HUES48 (cell line): ENCODE results near the gene KBTBD2.
"Not testable (repeated sequence)": the region's sequence is repeated elsewhere in the genome, so short reads cannot be mapped to it uniquely, and the experiment has no call there.

Source experiments
- H3K27ac ChIP-seq: one replicate; pipeline ENCODE4 v1.7.0; 2013; ENCODE audit warnings: low read depth, low read length, inconsistent platforms
- H3K27me3 ChIP-seq: 2 replicates; pipeline ENCODE4 v1.6.1; 2013; ENCODE audit warnings: mild to moderate bottlenecking, low read length; ENCODE audit not compliant: control insufficient read depth, insufficient read depth
- H3K36me3 ChIP-seq: 2 replicates; pipeline ENCODE4 v1.6.1; 2013; ENCODE audit warnings: low read length; ENCODE audit not compliant: control insufficient read depth, insufficient read depth
- H3K4me1 ChIP-seq: 2 replicates; pipeline ENCODE4 v1.6.1; 2013; ENCODE audit warnings: mild to moderate bottlenecking, low read length; ENCODE audit not compliant: control insufficient read depth, insufficient read depth
- H3K4me3 ChIP-seq: 2 replicates; pipeline ENCODE4 v1.5.1; 2013; ENCODE audit warnings: mild to moderate bottlenecking, low read depth, low read length
- H3K9ac ChIP-seq: 2 replicates; pipeline ENCODE4 v1.6.1; 2013; ENCODE audit warnings: mild to moderate bottlenecking, low read depth, low read length, moderate library complexity
- H3K9me3 ChIP-seq: 2 replicates; pipeline ENCODE4 v1.6.1; 2013; ENCODE audit warnings: low read length; ENCODE audit not compliant: control insufficient read depth, insufficient read depth

Gene KBTBD2

DNA sequence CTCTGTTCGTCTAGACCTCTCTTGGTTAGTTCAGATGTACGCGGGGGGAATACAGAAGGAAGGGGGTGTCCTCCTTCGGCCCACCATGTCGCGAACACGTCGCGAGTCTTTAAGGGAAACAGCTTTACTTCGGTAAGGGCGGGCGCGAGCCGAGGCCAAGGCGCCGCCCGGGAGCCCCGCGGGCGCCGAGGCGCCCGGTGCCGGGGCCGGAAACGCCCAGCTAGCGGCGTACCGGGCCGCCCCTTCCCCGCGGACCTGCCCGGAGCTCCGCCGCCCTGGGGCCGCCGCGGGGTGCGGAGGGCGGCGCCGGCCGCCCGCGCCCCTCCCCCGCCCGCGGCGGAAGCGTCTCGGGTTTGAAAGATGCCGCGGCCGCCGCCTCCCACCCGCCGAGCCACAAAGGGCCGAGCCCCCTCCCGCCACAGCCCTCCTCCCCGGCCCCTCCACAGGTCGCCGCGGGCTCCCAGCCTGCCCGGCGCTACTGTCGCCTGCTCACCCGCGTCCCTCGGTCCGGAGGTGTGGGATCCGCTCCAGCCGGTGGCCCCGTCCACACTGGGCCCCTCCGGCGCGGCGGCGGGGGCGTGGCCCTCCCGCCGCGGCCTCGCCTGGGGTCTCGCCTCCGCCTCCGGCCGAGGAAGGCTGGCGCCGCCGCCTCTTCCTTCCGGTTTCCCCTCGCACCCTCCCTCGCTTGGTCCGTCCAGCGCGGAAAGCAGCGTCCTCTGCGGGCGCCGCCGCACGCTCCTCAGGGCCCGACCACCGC is at the start of gene KBTBD2:
KBTBD2 (minus strand) TSS at position 718 of the 757 bp plus-strand sequence. CDS start 12,156 bp downstream, outside the sequence.
- Histone ChIP-seq H3K27ac (peak within 1 kb of the TSS; percentile 99), H3K9ac (peak within 1 kb of the TSS; percentile 86), H3K9me3 (no peaks in the 10 kb centered on the region), H3K36me3 (no peaks in the 10 kb centered on the region), H3K4me1 (peaks cover 19% of the 10 kb centered on the region), H3K27me3 (peaks cover 3% of the 10 kb centered on the region; the same call in 1 of the 2 replicates), H3K4me3 (peak within 1 kb of the TSS; percentile 90)

GRCh38 chr7:32941181-32941580 is 49.6 kb upstream of the KBTBD2 start:
- Histone ChIP-seq H3K27me3 (peaks cover 98% of the 10 kb centered on the region), H3K9ac (no peak overlapping the region), H3K27ac (peak overlapping the region; percentile 70), H3K36me3 (no peaks in the 10 kb centered on the region), H3K9me3 (peaks cover 4% of the 10 kb centered on the region; the same call in 1 of the 2 replicates), H3K4me1 (peaks cover 14% of the 10 kb centered on the region), H3K4me3 (peak overlapping the region; percentile 55)

- Histone ChIP-seq H3K9me3 (no peaks in the 10 kb centered on the region), H3K27me3 (peaks cover 84% of the 10 kb centered on the region), H3K4me1 (peaks cover 11% of the 10 kb centered on the region), H3K9ac (no peak overlapping the region), H3K36me3 (no peaks in the 10 kb centered on the region), H3K4me3 (no peak overlapping the region), H3K27ac (no peak overlapping the region)
These were observed 46.0 kb upstream of the KBTBD2 start for GRCh38 chr7:32937344-32938174.

DNA sequence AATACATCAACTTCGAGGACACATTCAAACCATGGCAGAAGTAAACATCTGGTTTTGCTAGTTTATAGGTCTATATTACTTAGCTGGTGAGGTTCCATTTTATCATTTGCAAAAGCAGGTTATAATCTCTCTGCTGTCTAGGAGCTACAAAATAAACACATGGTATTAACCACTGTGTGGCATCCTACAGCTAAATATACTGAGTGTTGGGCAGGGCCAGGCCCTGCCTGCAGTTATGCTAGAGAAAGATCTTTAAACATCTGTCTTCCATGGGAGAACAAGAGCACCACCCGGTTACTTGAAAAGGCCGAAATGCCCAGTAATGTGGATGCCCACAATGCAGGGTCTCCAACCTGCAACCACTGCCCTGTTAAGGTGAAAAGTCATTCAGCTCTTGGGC is 45.1 kb upstream of the KBTBD2 start:
- Histone ChIP-seq H3K4me3 (no peak overlapping the region), H3K9me3 (no peaks in the 10 kb centered on the region), H3K27me3 (peaks cover 79% of the 10 kb centered on the region), H3K4me1 (peaks cover 5% of the 10 kb centered on the region), H3K27ac (no peak overlapping the region), H3K9ac (no peak overlapping the region), H3K36me3 (no peaks in the 10 kb centered on the region)

GRCh38 chr7:32935558-32935957 is 44.0 kb upstream of the KBTBD2 start:
- Histone ChIP-seq H3K9me3 (no peaks in the 10 kb centered on the region), H3K4me3 (no peak overlapping the region), H3K36me3 (no peaks in the 10 kb centered on the region), H3K4me1 (no peaks in the 10 kb centered on the region), H3K27ac (no peak overlapping the region), H3K27me3 (peaks cover 77% of the 10 kb centered on the region), H3K9ac (no peak overlapping the region)

GRCh38 chr7:32930378-32930777 is 38.8 kb upstream of the KBTBD2 start:
- H3K4me3 ChIP-seq: no peak overlapping the region
- H3K9ac ChIP-seq: no peak overlapping the region
- H3K36me3 ChIP-seq: no peaks in the 10 kb centered on the region
- H3K27ac ChIP-seq: no peak overlapping the region
- H3K4me1 ChIP-seq: no peaks in the 10 kb centered on the region
- H3K9me3 ChIP-seq: no peaks in the 10 kb centered on the region
- peaks cover 29% of the 10 kb centered on the region for H3K27me3 ChIP-seq

- H3K4me1 ChIP-seq: no peaks in the 10 kb centered on the region
- H3K27me3 ChIP-seq: peaks cover 34% of the 10 kb centered on the region
- no peak overlapping the region for H3K27ac ChIP-seq
- no peak overlapping the region for H3K9ac ChIP-seq
- no peaks in the 10 kb centered on the region for H3K36me3 ChIP-seq
- no peaks in the 10 kb centered on the region for H3K9me3 ChIP-seq
- no peak overlapping the region for H3K4me3 ChIP-seq
These were observed 38.0 kb upstream of the KBTBD2 start for GRCh38 chr7:32929430-32930143.

DNA sequence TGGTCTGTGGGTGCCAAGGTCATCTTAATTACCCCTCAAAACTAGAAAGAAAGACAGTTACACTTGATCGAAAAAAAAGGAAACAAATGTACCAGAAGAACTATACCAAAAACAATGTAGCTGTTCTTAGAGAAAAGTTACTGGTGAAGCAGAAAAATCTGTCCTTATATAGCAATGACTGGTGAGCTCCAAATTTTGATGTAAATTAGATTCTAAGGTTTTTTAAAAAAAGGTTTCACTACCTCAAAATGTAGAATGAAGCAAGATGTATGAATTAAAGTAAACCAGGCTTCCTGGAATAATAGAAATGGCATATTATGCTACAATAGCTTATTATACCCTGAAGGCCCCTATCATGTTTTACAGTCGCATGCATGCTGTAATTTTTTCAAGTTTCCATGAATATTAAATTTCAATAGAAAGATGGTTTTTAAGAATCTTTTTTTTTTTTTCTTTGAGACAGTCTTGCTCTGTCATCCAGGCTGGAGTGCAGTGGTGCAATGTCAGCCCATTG is 37.3 kb upstream of the KBTBD2 start:
- H3K27ac ChIP-seq: no peak overlapping the region
- H3K4me3 ChIP-seq: no peak overlapping the region
- no peak overlapping the region for H3K9ac ChIP-seq
- no peaks in the 10 kb centered on the region for H3K9me3 ChIP-seq
- no peaks in the 10 kb centered on the region for H3K4me1 ChIP-seq
- H3K27me3 ChIP-seq: peaks cover 30% of the 10 kb centered on the region
- no peaks in the 10 kb centered on the region for H3K36me3 ChIP-seq

- no peak overlapping the region for H3K4me3 ChIP-seq
- H3K9me3 ChIP-seq: no peaks in the 10 kb centered on the region
- H3K4me1 ChIP-seq: no peaks in the 10 kb centered on the region
- no peak overlapping the region for H3K9ac ChIP-seq
- H3K27ac ChIP-seq: no peak overlapping the region
- peaks cover 7% of the 10 kb centered on the region for H3K27me3 ChIP-seq
- H3K36me3 ChIP-seq: no peaks in the 10 kb centered on the region
These were observed 30.3 kb upstream of the KBTBD2 start for GRCh38 chr7:32921896-32922295.

GRCh38 chr7:32916994-32917393 is 25.4 kb upstream of the KBTBD2 start:
- H3K36me3 ChIP-seq, H3K9me3 ChIP-seq: not testable (repeated sequence)

More at GRCh38 chr7:32916994-32917393, 25.4 kb upstream of the KBTBD2 start:
- not testable (repeated sequence) for H3K9ac ChIP-seq, H3K4me1 ChIP-seq, H3K4me3 ChIP-seq, H3K27ac ChIP-seq, H3K27me3 ChIP-seq
